H9 (cell line): Measurements from ENCODE around the gene LDLR. TPM values are rescaled to one million over a fixed set of nuclear protein-coding genes. Genes with fewer than 3 reads are reported as not detected.

Source experiments
- DNase-seq: peaks from one replicate; pipeline ENCODE4 v3.0.0-alpha.2; 2017
- H2AFZ ChIP-seq: one replicate; pipeline ENCODE4 v1.6.1; 2013; ENCODE audit warnings: mild to moderate bottlenecking, low read length, control low read depth, moderate library complexity
- H2AK5ac ChIP-seq: 2 replicates; pipeline ENCODE4 v1.6.1; 2013; ENCODE audit warnings: low read length, control low read depth, mixed read lengths; ENCODE audit not compliant: insufficient read length
- H2BK120ac ChIP-seq: one replicate; pipeline ENCODE4 v1.6.1; 2013; ENCODE audit warnings: low read depth, mild to moderate bottlenecking, low read length, control low read depth, inconsistent platforms; ENCODE audit not compliant: poor library complexity, severe bottlenecking
- H2BK12ac ChIP-seq: 2 replicates; pipeline ENCODE4 v1.6.1; 2013; ENCODE audit warnings: low read length, control low read depth, mixed read lengths, low read depth; ENCODE audit not compliant: insufficient read length
- H2BK15ac ChIP-seq: 2 replicates; pipeline ENCODE4 v1.6.1; 2013; ENCODE audit warnings: low read depth, low read length, control low read depth
- H2BK20ac ChIP-seq: one replicate; pipeline ENCODE4 v1.6.1; 2013; ENCODE audit warnings: low read depth, mild to moderate bottlenecking, low read length, control low read depth, inconsistent platforms; ENCODE audit not compliant: poor library complexity, severe bottlenecking
- H2BK5ac ChIP-seq: 2 replicates; pipeline ENCODE4 v1.6.1; 2013; ENCODE audit warnings: low read length, control low read depth, mixed read lengths; ENCODE audit not compliant: insufficient read length
- H3K14ac ChIP-seq: 2 replicates; pipeline ENCODE4 v1.6.1; 2013; ENCODE audit warnings: low read length, control low read depth; ENCODE audit not compliant: insufficient read depth
- H3K18ac ChIP-seq: 2 replicates; pipeline ENCODE4 v1.6.1; 2013; ENCODE audit warnings: low read depth, mild to moderate bottlenecking, mixed read lengths, low read length, control low read depth; ENCODE audit not compliant: insufficient read length
- H3K23ac ChIP-seq: 2 replicates; pipeline ENCODE4 v1.6.1; 2013; ENCODE audit warnings: low read length, control low read depth, mixed read lengths, low read depth; ENCODE audit not compliant: insufficient read length
- H3K23me2 ChIP-seq: 2 replicates; pipeline ENCODE4 v1.6.1; 2013; ENCODE audit warnings: low read depth, mild to moderate bottlenecking, mixed read lengths, low read length, control low read depth; ENCODE audit not compliant: insufficient read length, poor library complexity, severe bottlenecking
- H3K27ac ChIP-seq: 2 replicates; pipeline ENCODE4 v1.5.1; 2013; ENCODE audit warnings: low read length, control low read depth, mixed read lengths, low read depth; ENCODE audit not compliant: insufficient read length
- H3K27me3 ChIP-seq: 2 replicates; pipeline ENCODE4 v1.6.1; 2013; ENCODE audit warnings: low read length, control low read depth, inconsistent platforms; ENCODE audit not compliant: insufficient read depth
- H3K4ac ChIP-seq: 2 replicates; pipeline ENCODE4 v1.6.1; 2013; ENCODE audit warnings: low read depth, mild to moderate bottlenecking, control low read depth, inconsistent platforms, low read length, moderate library complexity
- H3K4me1 ChIP-seq: 2 replicates; pipeline ENCODE4 v1.6.1; 2013; ENCODE audit warnings: low read length, control low read depth, inconsistent platforms; ENCODE audit not compliant: insufficient read depth
- H3K4me2 ChIP-seq: 2 replicates; pipeline ENCODE4 v1.6.1; 2013; ENCODE audit warnings: low read length, control low read depth, mixed read lengths; ENCODE audit not compliant: insufficient read length, insufficient read depth
- H3K56ac ChIP-seq: 2 replicates; pipeline ENCODE4 v1.6.1; 2013; ENCODE audit warnings: low read depth, mild to moderate bottlenecking, mixed read lengths, low read length, control low read depth; ENCODE audit not compliant: insufficient read length
- H3K79me1 ChIP-seq: 2 replicates; pipeline ENCODE4 v1.6.1; 2013; ENCODE audit warnings: low read depth, mild to moderate bottlenecking, moderate library complexity, low read length, control low read depth, inconsistent platforms; ENCODE audit not compliant: insufficient read depth, poor library complexity, severe bottlenecking
- H3K79me2 ChIP-seq: 2 replicates; pipeline ENCODE4 v1.6.1; 2013; ENCODE audit warnings: low read length, control low read depth, inconsistent platforms; ENCODE audit not compliant: insufficient read depth
- H3K9ac ChIP-seq: 2 replicates; pipeline ENCODE4 v1.6.1; 2013; ENCODE audit warnings: low read length, control low read depth, mixed read lengths; ENCODE audit not compliant: insufficient read length; ENCODE audit errors: extremely low read depth
- H3K9me3 ChIP-seq: one replicate; pipeline ENCODE4 v1.6.1; 2013; ENCODE audit warnings: low read depth, low read length, inconsistent platforms; ENCODE audit not compliant: control insufficient read depth
- H3T11ph ChIP-seq: one replicate; pipeline ENCODE4 v1.6.1; 2013; ENCODE audit warnings: mild to moderate bottlenecking, low read length, control low read depth, inconsistent platforms
- H4K20me1 ChIP-seq: one replicate; pipeline ENCODE4 v1.6.1; 2013; ENCODE audit not compliant: control insufficient read depth, insufficient read length, insufficient read depth
- H4K5ac ChIP-seq: 2 replicates; pipeline ENCODE4 v1.6.1; 2013; ENCODE audit warnings: low read depth, mild to moderate bottlenecking, mixed read lengths, low read length, control low read depth; ENCODE audit not compliant: insufficient read length
- H4K8ac ChIP-seq: replicated peaks from 2 replicates; pipeline ENCODE4 v1.6.1; 2013; ENCODE audit warnings: low read length, control low read depth, mixed read lengths, low read depth; ENCODE audit not compliant: insufficient read length
- H4K91ac ChIP-seq: 2 replicates; pipeline ENCODE4 v1.6.1; 2013; ENCODE audit warnings: low read depth, mild to moderate bottlenecking, moderate library complexity, mixed read lengths, low read length, control low read depth; ENCODE audit not compliant: insufficient read length
- H3K27ac Mint-ChIP-seq, 3 experiments: 2 replicates in 2 of 3; 3 replicates in 1 of 3; pipeline ENCODE4 v1.8.0; 2020 to 2021; ENCODE audit warnings: mixed read lengths in 3 of 3, mild to moderate bottlenecking in 1 of 3, moderate library complexity in 1 of 3
- H3K27me3 Mint-ChIP-seq: 2 replicates; pipeline ENCODE4 v1.8.0; 2021; ENCODE audit warnings: low read depth, mild to moderate bottlenecking, moderate library complexity, mixed read lengths
- H3K36me3 Mint-ChIP-seq, 3 experiments: 2 replicates in 2 of 3; 3 replicates in 1 of 3; pipeline ENCODE4 v1.8.0; 2020 to 2021; ENCODE audit warnings: low read depth in 3 of 3, mixed read lengths in 3 of 3; ENCODE audit not compliant: insufficient read depth in 1 of 3
- H3K4me1 Mint-ChIP-seq, 2 experiments: 2 replicates each; pipeline ENCODE4 v1.8.0; 2020; ENCODE audit warnings: mixed read lengths in 2 of 2
- H3K4me3 Mint-ChIP-seq, 2 experiments: 2 replicates in 1 of 2; 3 replicates in 1 of 2; pipeline ENCODE4 v1.8.0; 2020 to 2021; ENCODE audit warnings: mild to moderate bottlenecking in 2 of 2, mixed read lengths in 2 of 2, moderate library complexity in 1 of 2
- H3K9me3 Mint-ChIP-seq, 2 experiments: 2 replicates in 1 of 2; 3 replicates in 1 of 2; pipeline ENCODE4 v1.8.0; 2020; ENCODE audit warnings: mild to moderate bottlenecking in 2 of 2, mixed read lengths in 2 of 2, moderate library complexity in 1 of 2
- CTCF ChIP-seq: fragments of 200-600 bp; sonication (generic); conservative IDR thresholded peaks from 3 replicates; pipeline ENCODE4 v1.8.0; 2021; ENCODE audit warnings: antibody characterized with exemption, mild to moderate bottlenecking
- WGBS: extraction: QIAGEN DNeasy Blood & Tissue Kit; methylation state at CpG from one replicate; pipeline ENCODE4 v1.1.7; 2013; ENCODE audit warnings: missing lambda C conversion rate, low lambda C conversion rate, mixed read lengths; ENCODE audit not compliant: insufficient read length; ENCODE audit errors: extremely low coverage; 5-methylcytosine and 5-hydroxymethylcytosine counted together
- total RNA-seq: library from RNA; stranded (reverse); gene quantifications from 2 replicates; pipeline ENCODE4 v1.2.1, GENCODE V29; 2021

The LDLR gene
- total RNA-seq, 1 experiment from 2014 or later, result 92.7 TPM

GRCh38 chr19:11098327-11098726, 9.1 kb downstream of the LDLR start:
- H2BK20ac ChIP-seq, result no peak overlapping the region
- peaks cover 42% of the 10 kb centered on the region for H3K79me2 ChIP-seq
- H3K23ac ChIP-seq, result no peak overlapping the region
- H3K27me3 ChIP-seq, result no peaks in the 10 kb centered on the region
- peaks cover 55 to 81% (median 76%) of the 10 kb centered on the region in 3 experiments; a peak in 6 of 7 replicates for H3K36me3 Mint-ChIP-seq
- H4K5ac ChIP-seq, result no peak overlapping the region
- H3K27ac Mint-ChIP-seq, result no peak overlapping the region; a peak in 1 of 7 replicates
- H2BK5ac ChIP-seq, result no peak overlapping the region
- no peak overlapping the region for H3K4me3 Mint-ChIP-seq
- no peaks in the 10 kb centered on the region for H3K9me3 Mint-ChIP-seq
- 0 out of 2 replicates have a peak, but pooled peaks cover 3% of the 10 kb centered on the region for H3K4me1 ChIP-seq
- no peak overlapping the region for H2AFZ ChIP-seq
- no peak overlapping the region for H2BK15ac ChIP-seq
- H4K20me1 ChIP-seq, result no peaks in the 10 kb centered on the region
- H3K27ac ChIP-seq, result no peak overlapping the region
- H3K79me1 ChIP-seq, result peaks cover 7% of the 10 kb centered on the region
- H2BK12ac ChIP-seq, result no peak overlapping the region
- no peak overlapping the region for H4K8ac ChIP-seq
- H3K4me2 ChIP-seq, result no peak overlapping the region
- H3T11ph ChIP-seq, result no peak overlapping the region
- H3K4ac ChIP-seq, result no peak overlapping the region
- no peak overlapping the region for H3K18ac ChIP-seq
- H2BK120ac ChIP-seq, result no peak overlapping the region
- H3K23me2 ChIP-seq, result no peaks in the 10 kb centered on the region
- no peak overlapping the region for H3K9ac ChIP-seq
- no CpG with 5 or more reads among the region's 2 CpGs for WGBS
- no peak overlapping the region for H2AK5ac ChIP-seq
- H3K9me3 ChIP-seq, result no peaks in the 10 kb centered on the region
- DNase-seq, result no peak
- TF ChIP-seq CTCF, result no peak
- peaks cover 12 to 15% of the 10 kb centered on the region in 2 experiments; a peak in 2 of 4 replicates for H3K4me1 Mint-ChIP-seq
- H3K27me3 Mint-ChIP-seq, result no peaks in the 10 kb centered on the region
- no peak overlapping the region for H4K91ac ChIP-seq
- no peak overlapping the region for H3K14ac ChIP-seq
- no peak overlapping the region for H3K56ac ChIP-seq
